Measurements from ENCODE around the gene ALAS1.
"Not testable (repeated sequence)": the region's sequence is repeated elsewhere in the genome, so short reads cannot be mapped to it uniquely, and the experiment has no call there.

The ALAS1 gene

GRCh38 chr3:52155912-52156311 lies 42.0 kb upstream of the ALAS1 start:
- Histone ChIP-seq H3K36me3 (replicated peaks; ENCODE audit: low read depth, low read length) (no peaks in the 10 kb centered on the region), H3K9ac (ENCODE audit: low read length) (no peak overlapping the region), H2AFZ (ENCODE audit: low read depth, low read length) (no peak overlapping the region), H3K27ac (ENCODE audit: low read length) (no peak overlapping the region), H3K4me1 (ENCODE audit: low read length) (peaks cover 10% of the 10 kb centered on the region), H3K79me2 (ENCODE audit: low read length) (peaks cover 20% of the 10 kb centered on the region), H3K4me2 (ENCODE audit: low read length) (no peak overlapping the region), H4K20me1 (ENCODE audit: insufficient read depth, low read length) (no peaks in the 10 kb centered on the region), H3K4me3 (ENCODE audit: low read length) (no peak overlapping the region), H3K9me3 (ENCODE audit: insufficient read depth, low read length) (no peaks in the 10 kb centered on the region), H3K27me3 (ENCODE audit: low read depth, low read length) (no peaks in the 10 kb centered on the region)
- TF ChIP-seq CTCF (IDR thresholded peaks at IDR 0.05; ENCODE audit: low read depth, low read length): no peak
- TF ChIP-seq EZH2phosphoT487 (IDR thresholded peaks at IDR 0.05; ENCODE audit: low read depth): no peak

- no peaks in the 10 kb centered on the region for H3K27me3 ChIP-seq (ENCODE audit: low read depth, low read length)
- no peaks in the 10 kb centered on the region for H3K4me1 ChIP-seq (ENCODE audit: low read length)
- no peaks in the 10 kb centered on the region for H4K20me1 ChIP-seq (ENCODE audit: insufficient read depth, low read length)
- no peak overlapping the region for H3K4me2 ChIP-seq (ENCODE audit: low read length)
- no peak overlapping the region for H3K4me3 ChIP-seq (ENCODE audit: low read length)
- TF ChIP-seq CTCF (IDR thresholded peaks at IDR 0.05; ENCODE audit: low read depth, low read length) (no peak), EZH2phosphoT487 (IDR thresholded peaks at IDR 0.05; ENCODE audit: low read depth) (no peak)
- H3K79me2 ChIP-seq (ENCODE audit: low read length): no peaks in the 10 kb centered on the region
- no peak overlapping the region for H3K27ac ChIP-seq (ENCODE audit: low read length)
- no peaks in the 10 kb centered on the region for H3K36me3 ChIP-seq (replicated peaks; ENCODE audit: low read depth, low read length)
- H3K9ac ChIP-seq (ENCODE audit: low read length): no peak overlapping the region
- peaks cover 4% of the 10 kb centered on the region; the same call in 1 of the 2 replicates for H3K9me3 ChIP-seq (ENCODE audit: insufficient read depth, low read length)
- no peak overlapping the region for H2AFZ ChIP-seq (ENCODE audit: low read depth, low read length)
Measured at GRCh38 chr3:52159503-52159902, 38.5 kb upstream of the ALAS1 start.

GRCh38 chr3:52162250-52162872 lies 35.6 kb upstream of the ALAS1 start:
- no peak overlapping the region for H3K4me3 ChIP-seq (ENCODE audit: low read length)
- H3K4me1 ChIP-seq (ENCODE audit: low read length): no peaks in the 10 kb centered on the region
- H3K9me3 ChIP-seq (ENCODE audit: insufficient read depth, low read length): peaks cover 4% of the 10 kb centered on the region; the same call in 1 of the 2 replicates
- H3K4me2 ChIP-seq (ENCODE audit: low read length): no peak overlapping the region
- H3K27me3 ChIP-seq (ENCODE audit: low read depth, low read length): no peaks in the 10 kb centered on the region; the same call in 1 of the 2 replicates
- H3K27ac ChIP-seq (ENCODE audit: low read length): no peak overlapping the region
- H3K36me3 ChIP-seq (replicated peaks; ENCODE audit: low read depth, low read length): no peaks in the 10 kb centered on the region
- no peak overlapping the region for H3K9ac ChIP-seq (ENCODE audit: low read length)
- TF ChIP-seq CTCF (IDR thresholded peaks at IDR 0.05; ENCODE audit: low read depth, low read length) (no peak), EZH2phosphoT487 (IDR thresholded peaks at IDR 0.05; ENCODE audit: low read depth) (no peak)
- H2AFZ ChIP-seq (ENCODE audit: low read depth, low read length): no peak overlapping the region
- no peaks in the 10 kb centered on the region for H3K79me2 ChIP-seq (ENCODE audit: low read length)
- no peaks in the 10 kb centered on the region for H4K20me1 ChIP-seq (ENCODE audit: insufficient read depth, low read length)

GRCh38 chr3:52167240-52167639 lies 30.7 kb upstream of the ALAS1 start:
- Histone ChIP-seq H4K20me1 (ENCODE audit: insufficient read depth, low read length) (no peaks in the 10 kb centered on the region), H3K27me3 (ENCODE audit: low read depth, low read length) (no peaks in the 10 kb centered on the region; the same call in 1 of the 2 replicates), H3K79me2 (ENCODE audit: low read length) (no peaks in the 10 kb centered on the region), H2AFZ (ENCODE audit: low read depth, low read length) (0 out of 2 replicates have a peak overlapping the region, but pooled peaks have one; percentile 33), H3K27ac (ENCODE audit: low read length) (no peak overlapping the region), H3K4me2 (ENCODE audit: low read length) (no peak overlapping the region), H3K9ac (ENCODE audit: low read length) (no peak overlapping the region), H3K4me1 (ENCODE audit: low read length) (no peaks in the 10 kb centered on the region), H3K9me3 (ENCODE audit: insufficient read depth, low read length) (peaks cover 4% of the 10 kb centered on the region; the same call in 1 of the 2 replicates), H3K36me3 (replicated peaks; ENCODE audit: low read depth, low read length) (no peaks in the 10 kb centered on the region), H3K4me3 (ENCODE audit: low read length) (no peak overlapping the region)
- TF ChIP-seq CTCF (IDR thresholded peaks at IDR 0.05; ENCODE audit: low read depth, low read length) (no peak), EZH2phosphoT487 (IDR thresholded peaks at IDR 0.05; ENCODE audit: low read depth) (no peak)

- H3K27ac ChIP-seq (ENCODE audit: low read length); H3K4me3 ChIP-seq (ENCODE audit: low read length); H2AFZ ChIP-seq (ENCODE audit: low read depth, low read length); H3K9me3 ChIP-seq (ENCODE audit: insufficient read depth, low read length); H3K27me3 ChIP-seq (ENCODE audit: low read depth, low read length); H3K4me1 ChIP-seq (ENCODE audit: low read length); H3K4me2 ChIP-seq (ENCODE audit: low read length); H3K9ac ChIP-seq (ENCODE audit: low read length); H3K36me3 ChIP-seq (replicated peaks; ENCODE audit: low read depth, low read length); H3K79me2 ChIP-seq (ENCODE audit: low read length); H4K20me1 ChIP-seq (ENCODE audit: insufficient read depth, low read length): not testable (repeated sequence)
Measured at GRCh38 chr3:52170217-52170616, 27.7 kb upstream of the ALAS1 start.
